GM12878 (cell line): ENCODE results near the gene VAV2. TPM values are rescaled to one million over a fixed set of nuclear protein-coding genes. Genes with fewer than 3 reads are reported as not detected.

Source experiments
- ATAC-seq: fragments of 200-7000 bp; cut with Tn5 transposase; 3 replicates; pipeline ENCODE4 v1.9.1; 2020; ENCODE audit warnings: mild to moderate bottlenecking, moderate library complexity
- BruUV-seq: library from RNA; stranded (reverse); fragments of 400-500 nt; replicated peaks from 2 replicates; lab custom pipeline; 2021; lab: Mats Ljungman, UMichigan
- CTCF ChIA-PET: fragments of 300-600 bp; sonication (Branson Sonifier 250); formaldehyde crosslinking; extraction: SDS; loops from one replicate; lab custom pipeline; 2021; ENCODE audit warnings: inconsistent platforms; lab: Yijun Ruan, JAX
- POLR2A ChIA-PET: fragments of 350-600 bp; formaldehyde crosslinking; extraction: SDS; loops from one replicate; lab custom pipeline; 2021; ENCODE audit warnings: inconsistent platforms; lab: Charles Lee
- RAD21 ChIA-PET: fragments of 300-600 bp; sonication (Branson Sonifier 250); formaldehyde crosslinking; loops from one replicate; lab custom pipeline; 2023; ENCODE audit warnings: antibody characterized with exemption; ENCODE audit not compliant: unreplicated experiment; lab: Charles Lee
- SMC1A ChIA-PET: fragments of 300-600 bp; sonication (Branson Sonifier 250); formaldehyde crosslinking; loops from one replicate; lab custom pipeline; 2023; ENCODE audit not compliant: unreplicated experiment, uncharacterized antibody; lab: Charles Lee
- DNase-seq: peaks from one replicate; pipeline ENCODE4 v3.0.0-alpha.2; 2011; ENCODE audit warnings: low read depth, low spot score
- FAIRE-seq: peaks from 3 replicates; lab custom pipeline; 2011; peaks lifted over from hg19 to GRCh38; lab: Jason Lieb, UNC
- H2AFZ ChIP-seq: 2 replicates; pipeline ENCODE4 v1.6.0; 2011; ENCODE audit warnings: low read depth, low read length, control low read depth; ENCODE audit not compliant: control insufficient read depth
- H3K27ac ChIP-seq: 2 replicates; pipeline ENCODE4 v1.5.1; 2011; ENCODE audit warnings: control low read depth; ENCODE audit not compliant: control insufficient read depth, insufficient read depth
- H3K27me3 ChIP-seq, 2 experiments: replicated peaks in 1 of 2; 2 replicates each; pipeline versions ENCODE4 v1.6.0 to v1.6.1; 2011; ENCODE audit warnings: low read length in 1 of 2; ENCODE audit not compliant: control insufficient read depth in 2 of 2, insufficient read depth in 2 of 2
- H3K36me3 ChIP-seq, 2 experiments: 2 replicates each; pipeline ENCODE4 v1.5.1; 2011; ENCODE audit warnings: low read length in 1 of 2; ENCODE audit not compliant: control insufficient read depth in 2 of 2, insufficient read depth in 2 of 2
- H3K4me1 ChIP-seq: 2 replicates; pipeline ENCODE4 v1.6.1; 2011; ENCODE audit warnings: mild to moderate bottlenecking, low read length, moderate library complexity, mixed read lengths; ENCODE audit not compliant: control insufficient read depth, insufficient read depth
- H3K4me2 ChIP-seq: 2 replicates; pipeline ENCODE4 v1.6.0; 2011; ENCODE audit warnings: control low read depth; ENCODE audit not compliant: control insufficient read depth, insufficient read depth
- H3K4me3 ChIP-seq: fragments of 200-600 bp; sonication (generic); 2 replicates; pipeline ENCODE4 v1.5.1; 2016
- H3K79me2 ChIP-seq: 2 replicates; pipeline ENCODE4 v1.6.0; 2011; ENCODE audit warnings: low read length; ENCODE audit not compliant: control insufficient read depth, insufficient read depth
- H3K9ac ChIP-seq: 2 replicates; pipeline ENCODE4 v1.8.0; 2011; ENCODE audit warnings: low read length, control low read depth, mixed read lengths; ENCODE audit not compliant: control insufficient read depth, insufficient read depth
- H3K9me3 ChIP-seq: replicated peaks from 3 replicates; pipeline ENCODE4 v1.5.1; 2011; ENCODE audit warnings: mild to moderate bottlenecking, low read length; ENCODE audit not compliant: control insufficient read depth, insufficient read depth
- H4K20me1 ChIP-seq: 2 replicates; pipeline ENCODE4 v1.6.0; 2011; ENCODE audit not compliant: control insufficient read depth, insufficient read depth
- BCL3 ChIP-seq: IDR thresholded peaks from 2 replicates; pipeline ENCODE4 v1.6.1; 2011; ENCODE audit warnings: borderline replicate concordance, low read depth, mild to moderate bottlenecking, moderate library complexity, low read length; ENCODE audit not compliant: insufficient read depth, poor library complexity, severe bottlenecking
- EED ChIP-seq: sonication (generic); IDR thresholded peaks from 2 replicates; pipeline ENCODE4 v1.6.1; 2016; ENCODE audit warnings: antibody characterized with exemption, low read depth
- ESRRA ChIP-seq: IDR thresholded peaks from 2 replicates; pipeline ENCODE4 v1.6.1; 2012; ENCODE audit warnings: mild to moderate bottlenecking, low read length, improper control_type of control experiment
- MTA3 ChIP-seq: IDR thresholded peaks from 2 replicates; pipeline ENCODE4 v1.6.1; 2012; ENCODE audit warnings: low read length, inconsistent platforms, borderline replicate concordance
- MYB ChIP-seq: fragments of 150-350 bp; IDR thresholded peaks from 2 replicates; pipeline ENCODE4 v1.6.1; 2014; ENCODE audit warnings: mild to moderate bottlenecking, low read depth, low read length, borderline replicate concordance
- RCOR1 ChIP-seq: conservative IDR thresholded peaks from 2 replicates; pipeline ENCODE4 v1.6.1; 2012; ENCODE audit warnings: low read depth, low read length, improper control_type of control experiment
- SMARCA5 ChIP-seq: fragments of 450-650 bp; IDR thresholded peaks from 2 replicates; pipeline ENCODE4 v1.6.1; 2017; ENCODE audit warnings: mild to moderate bottlenecking
- WGBS: methylation state at CpG from one replicate; pipeline ENCODE4 v1.1.6; 2016; ENCODE audit warnings: low lambda C conversion rate; ENCODE audit not compliant: insufficient replicate concordance, insufficient coverage; ENCODE audit errors: missing lambda C conversion rate; 5-methylcytosine and 5-hydroxymethylcytosine counted together
- in situ Hi-C: fragments of 300-500 bp; cut with MboI; formaldehyde crosslinking; loops from 9 replicates; pipeline ENCODE4 v1.14.3; 2018; ENCODE audit warnings: mixed read lengths
- intact Hi-C: fragments of 100-400 bp; cut with micrococcal nuclease; formaldehyde crosslinking; loops from one replicate; pipeline ENCODE4 v1.14.2; 2022; ENCODE audit not compliant: unreplicated experiment
- polyA plus RNA-seq, 11 experiments: library from polyadenylated mRNA; depleted of rRNA in 4 of 11; unstranded in 6 of 11; stranded (reverse) in 5 of 11; fragments of >200 nt; fragmentation: Nextera tagmentation in 4 of 11; fragmentation: Illumina TruSeq in 1 of 11; extraction: Ambion mirVana in 4 of 11; extraction: Trizol in 1 of 11; gene quantifications; 1 replicate in 1 of 11; 2 replicates in 10 of 11; pipeline versions ENCODE4 v1.2.1 to v1.2.3, GENCODE V29; 2011 to 2016; ENCODE audit warnings: inconsistent platforms in 2 of 11, missing spikeins in 2 of 11, low read depth in 1 of 11
- total RNA-seq, 4 experiments: library from RNA; depleted of rRNA in 3 of 4; stranded (reverse); fragments of >200 nt in 3 of 4; fragmentation: Illumina TruSeq in 1 of 4; extraction: Trizol in 1 of 4; gene quantifications; 2 replicates each; pipeline versions ENCODE4 v1.2.1 to v1.2.3, GENCODE V29; 2013 to 2021

VAV2 gene
- total and polyA plus RNA-seq, 10 of the 15 experiments (the other 5 are each of a cell fraction or from before 2014, with no cell fraction given) = 0.13 to 43.9 (median 16.9) TPM

GRCh38 chr9:133758228-133758627, 233.9 kb downstream of the VAV2 start:
- no TSS peak for BruUV-seq
- SMC1A ChIA-PET = no interaction called here
- no peak overlapping the region for H3K9ac ChIP-seq
- H3K4me3 ChIP-seq = no peak overlapping the region
- no peaks in the 10 kb centered on the region for H4K20me1 ChIP-seq
- in situ Hi-C loops = no loop called here
- TF ChIP-seq ESRRA (no peak), MTA3 (no peak), BCL3 (no peak), EED (no peak), RCOR1 (no peak), MYB (no peak), SMARCA5 (no peak)
- TF ChIP-seq, all 136 proteins: peak for 0
- Histone ChIP-seq H3K79me2 (no peaks in the 10 kb centered on the region), H3K4me2 (no peak overlapping the region), H2AFZ (no peak overlapping the region), H3K9me3 (no peaks in the 10 kb centered on the region), H3K36me3 (peaks cover 0 to 1% of the 10 kb centered on the region in 2 experiments; a peak in 2 of 4 replicates), H3K4me1 (no peaks in the 10 kb centered on the region), H3K27me3 (no peaks in the 10 kb centered on the region), H3K27ac (no peak overlapping the region)
- DNase-seq (no peak), ATAC-seq (no peak), FAIRE-seq (no peak)
- WGBS = 86% methylated on average over 7 of the region's 7 CpGs
- ChIA-PET POLR2A (no interaction called here), CTCF (no interaction called here), RAD21 (interaction anchor here (0.7 kb wide), 1 partner anchor 20 kb away, joined by 3 read pairs; no protein-coding TSS in a partner anchor)
- intact Hi-C loops = no loop called here
